Activated CD4-positive, CD25-positive, alpha-beta regulatory T cell treated with anti-CD3 and anti-CD28 coated beads, Interleukin-2, amount 50 U/mL, for 72 hours (primary cell): ENCODE measurements around the gene GATAD2A.

ENCODE experiments used
- DNase-seq: peaks from one replicate; pipeline ENCODE4 v3.0.0; 2021

Gene GATAD2A

DNA sequence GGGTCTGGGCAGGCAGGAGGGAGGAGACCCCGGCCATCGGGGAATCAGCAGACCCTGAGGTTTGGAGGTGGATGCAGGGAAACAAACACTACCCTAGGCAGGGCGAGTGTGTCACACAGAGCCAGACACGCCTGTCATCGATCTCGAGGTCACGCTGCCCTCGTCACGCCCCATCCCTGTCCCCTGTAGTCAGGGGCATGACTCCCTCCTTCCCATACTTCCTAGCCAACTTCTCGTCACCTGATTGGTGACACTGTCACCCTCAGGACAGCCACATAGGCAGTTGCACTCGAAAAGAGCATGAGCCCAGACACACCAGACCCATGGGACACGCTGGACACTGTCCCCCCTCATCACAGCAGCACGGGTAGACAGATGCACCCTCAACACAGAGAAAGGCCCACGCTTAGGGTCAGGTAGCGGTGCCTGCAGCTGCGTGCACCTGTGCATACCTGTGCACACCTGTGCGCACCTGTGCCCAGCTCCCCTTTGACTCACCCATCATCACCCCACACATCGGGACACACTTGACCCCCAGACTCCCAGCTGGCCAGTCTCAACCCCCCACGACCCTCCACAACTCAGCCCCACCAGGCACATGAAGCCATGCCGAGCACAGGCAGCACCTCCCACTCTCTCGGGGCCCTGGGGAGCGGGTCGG is 144.5 kb downstream of the GATAD2A start:
- no peak for DNase-seq

DNA sequence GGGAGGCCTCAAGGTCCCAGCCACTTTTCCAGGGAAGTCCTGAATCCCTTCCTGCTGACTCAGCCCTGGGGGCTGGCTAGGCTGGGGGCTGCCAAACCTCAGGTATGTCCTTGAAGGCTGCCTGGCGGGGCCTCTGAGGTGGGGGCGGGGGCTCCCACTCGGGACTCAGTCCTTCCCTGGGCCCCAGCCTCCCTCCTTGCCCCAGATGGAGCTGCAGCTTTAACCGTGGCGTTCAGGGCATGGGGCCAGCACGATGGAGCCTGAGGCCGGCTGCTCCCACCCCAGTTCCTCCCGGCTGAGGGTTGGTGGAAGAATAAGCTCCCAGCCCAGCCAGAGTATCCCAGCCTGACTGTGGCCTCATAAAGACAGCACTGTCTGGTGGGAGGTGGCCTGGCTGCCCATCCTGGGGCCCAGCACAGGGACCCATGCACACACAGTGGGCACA is 145.0 kb downstream of the GATAD2A start:
- no peak for DNase-seq

DNA sequence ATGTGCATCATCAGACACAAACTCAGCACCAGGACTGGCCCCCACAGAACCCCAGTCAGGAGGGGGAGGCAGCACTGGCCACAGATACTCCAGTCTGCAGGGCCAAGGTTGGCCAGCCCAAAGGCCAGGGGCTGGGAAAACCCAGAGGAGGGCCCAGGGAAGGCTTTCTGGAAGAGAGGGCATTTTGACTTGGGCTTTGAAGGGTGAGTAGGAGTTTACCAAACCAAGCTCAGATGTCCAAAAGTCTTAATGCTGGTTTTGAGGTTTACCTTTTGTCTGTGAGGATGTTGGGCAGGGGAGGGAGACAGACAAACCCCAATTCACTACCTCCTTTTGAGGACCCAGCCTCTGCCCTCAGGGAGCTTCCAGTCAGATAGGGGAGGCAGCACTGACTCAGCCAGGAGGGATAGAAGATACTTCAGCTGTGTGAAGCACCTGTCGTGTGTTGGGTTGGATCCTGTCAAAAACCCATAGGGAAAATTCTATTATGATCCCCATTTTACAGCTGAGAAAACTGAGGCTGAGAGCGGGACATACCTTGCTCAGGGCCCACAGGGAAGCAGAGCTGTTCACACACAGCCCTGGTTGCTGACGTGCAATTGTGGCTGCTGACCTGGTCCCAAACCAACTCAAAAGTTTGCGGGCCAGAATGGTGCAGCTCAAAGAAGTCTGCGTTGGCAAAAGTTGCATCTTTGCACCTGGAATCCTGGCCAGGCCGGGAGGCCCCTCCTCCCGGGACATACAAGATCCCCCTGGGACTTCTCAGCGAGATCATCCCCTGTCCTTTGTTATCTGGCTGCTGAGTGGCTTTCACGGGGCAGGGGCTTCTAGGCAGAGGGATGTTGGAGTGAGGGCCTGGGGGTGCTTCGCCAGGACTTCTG is 145.7 kb downstream of the GATAD2A start:
- DNase-seq: no peak

DNA sequence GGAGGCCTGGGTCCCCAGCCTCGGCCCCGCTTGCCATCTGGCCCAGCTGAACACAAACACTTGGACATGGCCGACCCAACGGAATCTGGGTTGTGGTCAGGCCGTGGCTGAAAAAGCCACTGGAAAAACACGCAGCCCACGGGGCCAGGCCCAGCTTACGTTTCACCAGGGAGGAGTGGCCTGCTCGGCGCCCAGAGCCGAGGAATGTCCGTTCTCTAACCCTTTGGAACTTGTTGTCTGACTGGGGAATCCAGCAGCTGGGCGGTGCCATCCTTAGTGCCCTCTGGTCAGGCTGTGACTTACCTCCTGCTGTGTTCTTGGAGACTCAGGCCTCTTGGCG is 146.3 kb downstream of the GATAD2A start:
- no peak for DNase-seq

DNA sequence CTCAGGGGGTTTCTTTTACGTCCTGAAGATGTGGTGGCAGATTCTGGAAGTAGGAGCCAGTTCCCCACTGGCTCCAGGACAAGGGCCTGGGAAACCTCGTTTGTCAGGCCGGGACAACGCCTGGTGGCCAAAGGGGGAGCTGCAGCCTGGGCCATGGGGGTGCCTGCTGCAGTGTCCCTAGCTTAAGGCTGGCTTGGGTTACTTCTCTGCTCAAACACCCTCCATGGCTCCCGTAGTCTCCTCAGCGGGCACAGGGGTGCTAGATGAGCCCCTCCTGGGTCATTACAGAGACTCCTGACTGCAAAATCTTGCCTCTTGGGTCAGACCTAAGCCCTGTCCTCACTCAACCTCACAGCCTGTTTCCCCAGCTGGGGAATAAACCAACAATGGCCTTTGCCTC is 147.3 kb downstream of the GATAD2A start:
- DNase-seq: no peak

DNA sequence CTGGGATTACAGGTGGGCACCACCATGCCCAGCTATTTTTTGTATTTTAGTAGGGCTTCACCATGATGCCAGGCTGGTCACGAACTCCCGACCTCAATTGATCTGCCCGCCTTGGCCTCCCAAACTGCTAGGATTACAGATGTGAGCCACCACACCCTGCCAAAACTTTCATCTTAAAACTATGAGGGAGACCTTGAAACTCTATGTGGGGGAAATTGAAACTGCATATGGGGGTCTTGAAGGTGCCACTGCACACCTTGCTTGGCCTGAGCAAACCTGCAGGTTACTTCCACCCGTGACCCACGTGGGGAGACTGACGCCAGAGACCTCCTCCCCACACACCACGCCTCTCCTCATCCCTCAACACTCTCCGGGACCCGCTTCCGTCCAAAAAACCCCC is 148.2 kb downstream of the GATAD2A start:
- DNase-seq: no peak

DNA sequence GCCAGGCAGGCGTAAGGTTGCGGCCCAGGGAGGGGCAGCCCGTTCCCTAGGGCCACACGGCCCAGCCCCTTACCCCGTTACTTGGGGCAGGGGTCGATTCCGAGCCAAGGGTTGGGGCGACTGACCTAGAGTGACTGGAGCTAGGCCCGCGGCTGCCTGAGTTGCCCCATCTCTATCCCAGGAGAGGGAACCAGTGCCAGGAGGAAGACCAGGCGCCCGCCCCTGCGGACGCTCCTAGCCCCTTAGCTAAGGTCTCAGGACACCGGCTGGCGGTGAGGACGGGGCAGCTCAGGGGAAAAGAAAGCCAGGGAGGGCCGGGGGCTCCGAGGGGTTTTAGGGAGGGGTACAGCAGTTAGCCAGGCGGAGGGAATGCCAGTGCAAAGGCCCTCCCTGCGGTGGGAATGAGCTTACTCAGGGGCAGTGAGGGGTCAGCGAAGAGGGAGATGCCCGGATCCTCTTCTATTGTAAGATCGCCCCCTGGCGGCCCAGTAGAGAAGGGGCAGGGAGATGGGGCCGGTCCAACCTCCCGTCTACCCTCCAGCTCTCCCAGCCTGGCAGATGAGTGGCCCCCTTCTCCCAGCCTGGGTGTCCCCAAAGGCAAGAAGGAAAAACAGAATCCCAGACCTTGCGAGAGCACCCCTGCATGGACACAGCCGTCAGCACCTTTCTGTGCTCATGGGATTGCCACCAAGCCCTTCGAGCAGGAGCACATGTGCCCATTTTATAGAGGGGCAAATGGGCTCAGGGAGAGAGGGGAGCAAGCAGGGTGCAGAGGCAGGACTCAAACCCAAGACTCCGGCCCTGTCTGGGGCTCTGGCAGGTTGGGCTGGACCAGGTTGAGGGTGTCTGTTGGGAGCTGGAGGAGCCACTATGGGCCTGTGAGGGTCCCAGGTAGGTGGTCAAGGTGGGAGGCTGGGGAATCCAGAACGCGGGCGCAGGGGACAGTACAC is 148.9 kb downstream of the GATAD2A start:
- DNase-seq: peak; percentile 76

DNA sequence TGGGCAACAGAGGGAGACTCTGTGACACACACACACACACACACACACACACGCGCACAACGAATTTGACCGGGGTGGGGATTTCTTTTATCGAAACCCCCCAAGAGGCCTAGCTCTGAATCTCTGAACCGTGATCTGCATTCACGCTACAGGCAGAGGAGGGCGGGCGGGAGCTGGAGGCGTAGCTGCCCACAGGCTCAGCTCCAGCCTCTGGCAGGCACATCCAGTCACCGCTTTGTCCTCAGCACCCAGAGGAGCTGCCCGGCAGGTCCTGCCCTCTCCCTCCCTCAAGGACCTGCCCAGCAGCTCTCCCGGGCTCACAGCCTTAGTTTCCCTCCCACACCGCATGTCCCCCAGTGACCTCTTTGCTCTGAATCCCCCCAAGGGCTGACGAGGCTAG is 152.6 kb downstream of the GATAD2A start:
- DNase-seq: no peak
